UCSD-AML1 (cell line): Measurements from ENCODE around the gene SND1.

ENCODE experiments used
- DNase-seq: peaks from one replicate; lab custom pipeline; 2025; ENCODE audit not compliant: unreplicated experiment; lab: John Stamatoyannopoulos, UW

SND1 gene

DNA sequence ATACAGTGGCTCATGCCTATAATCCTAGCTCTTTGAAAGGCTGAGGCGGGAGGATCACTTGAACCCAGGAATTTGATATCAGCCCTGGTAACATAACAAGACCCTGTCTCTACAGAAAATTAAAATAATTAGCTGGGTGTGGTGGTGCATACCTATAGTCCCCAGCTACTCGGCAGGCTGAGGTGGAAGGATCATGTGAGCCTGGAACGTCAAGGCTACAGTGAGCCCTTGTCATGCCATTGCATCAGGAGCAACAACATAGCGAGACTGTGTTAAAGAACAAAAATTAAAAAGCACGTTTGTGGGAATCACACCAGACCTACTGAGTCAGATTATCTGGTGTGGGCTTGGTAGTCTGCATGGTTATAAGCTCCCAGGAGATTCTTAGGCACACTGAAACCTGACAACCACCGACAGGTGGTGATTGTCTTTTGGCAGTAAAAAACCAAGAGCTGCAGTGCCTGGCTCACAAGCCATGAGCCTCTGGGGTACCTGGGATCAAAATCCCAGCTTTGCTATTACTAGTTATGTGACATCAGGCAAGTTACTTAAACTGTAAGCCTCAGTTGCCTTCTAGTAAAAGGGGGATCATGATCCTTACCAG lies 146.9 kb downstream of the SND1 start:
- DNase-seq: no peak

DNA sequence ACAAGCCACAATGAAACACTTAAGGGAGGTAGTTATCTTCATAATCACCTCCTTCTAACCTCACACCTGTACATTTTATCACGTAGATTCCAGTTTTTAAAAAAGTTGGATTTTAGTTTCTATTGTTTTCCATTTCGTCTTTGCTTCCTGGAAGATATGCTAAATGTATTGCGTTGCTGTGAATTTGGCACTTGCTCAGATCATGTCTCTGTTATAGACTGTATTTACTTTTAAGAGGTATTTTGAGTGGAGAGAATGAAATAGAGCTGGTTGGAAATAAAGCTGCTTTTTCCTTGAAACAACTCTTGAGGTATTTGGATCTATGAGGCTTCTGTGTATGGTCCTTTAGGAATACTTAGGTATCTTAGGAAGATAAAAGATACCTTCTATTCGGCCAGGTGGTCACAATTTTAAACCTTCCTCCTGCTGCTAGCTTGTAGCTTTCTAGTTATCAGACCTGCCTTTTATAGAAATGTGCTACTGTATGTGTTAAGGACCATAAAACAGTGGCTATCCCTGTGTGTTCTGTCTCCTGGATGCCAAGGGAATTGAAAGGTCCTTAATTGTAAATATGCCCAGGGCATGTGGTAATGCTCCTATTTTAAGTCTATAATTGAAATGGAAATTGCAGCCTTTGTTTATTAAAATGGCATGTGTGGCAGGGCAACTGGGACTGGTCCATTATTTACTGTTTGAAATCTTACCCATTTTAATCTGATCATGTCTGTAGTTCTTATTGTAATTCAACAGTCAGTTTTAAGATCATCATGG lies 147.7 kb downstream of the SND1 start:
- DNase-seq: no peak

DNA sequence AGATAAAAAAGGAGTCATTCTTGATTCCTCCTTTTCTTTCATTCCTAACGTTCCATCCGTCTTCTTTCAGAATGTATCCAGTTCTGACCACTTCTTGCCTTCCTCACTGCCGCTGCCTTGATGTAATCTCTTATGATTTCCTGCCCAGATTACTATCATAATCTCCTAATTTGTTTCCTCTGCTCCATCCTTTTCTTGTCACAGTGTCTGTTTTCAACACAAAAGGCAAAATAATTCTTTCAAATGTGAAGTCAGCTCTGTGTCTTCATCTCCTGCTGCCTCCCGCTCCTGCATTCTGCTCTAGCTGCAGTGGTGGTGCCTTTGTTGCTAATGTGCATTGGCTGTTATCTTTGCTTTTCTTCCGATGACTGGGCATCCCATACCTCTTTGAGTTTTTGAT lies 150.9 kb downstream of the SND1 start:
- DNase-seq: no peak

DNA sequence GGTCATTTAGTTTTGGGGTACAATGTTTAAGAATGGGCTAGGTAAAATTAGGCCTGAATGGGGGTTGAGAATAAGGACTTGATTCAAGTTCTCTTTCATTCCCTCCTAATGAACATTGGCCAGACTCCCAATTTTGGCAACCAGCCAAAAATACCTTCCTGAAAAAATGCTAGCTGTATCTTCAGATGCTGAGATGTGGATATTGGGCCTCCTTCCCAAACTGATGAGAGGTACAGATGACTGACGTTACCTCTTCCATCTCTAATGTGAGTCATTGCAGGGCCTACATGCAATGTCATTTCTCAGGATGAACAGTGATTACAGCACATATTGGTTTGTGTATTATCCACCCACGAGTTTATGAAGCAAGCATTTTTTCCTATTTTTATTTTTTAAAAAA lies 151.6 kb downstream of the SND1 start:
- no peak for DNase-seq

DNA sequence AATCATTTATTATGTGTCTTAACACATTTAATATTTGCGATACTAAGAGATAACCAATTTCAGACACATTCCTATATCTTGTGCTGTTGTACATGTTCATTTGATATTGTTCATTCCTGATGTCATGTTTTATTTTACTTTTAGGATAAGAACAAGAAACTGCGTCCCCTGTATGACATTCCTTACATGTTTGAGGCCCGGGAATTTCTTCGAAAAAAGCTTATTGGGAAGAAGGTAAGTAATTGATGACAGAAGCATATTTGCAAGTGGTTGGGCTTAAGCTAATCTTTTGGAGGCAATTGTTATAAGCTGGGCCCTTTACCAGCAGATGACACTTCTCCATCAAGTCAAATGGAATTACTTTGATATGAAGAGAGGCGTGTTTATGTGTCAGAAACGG lies 155.3 kb downstream of the SND1 start:
- no peak for DNase-seq

DNA sequence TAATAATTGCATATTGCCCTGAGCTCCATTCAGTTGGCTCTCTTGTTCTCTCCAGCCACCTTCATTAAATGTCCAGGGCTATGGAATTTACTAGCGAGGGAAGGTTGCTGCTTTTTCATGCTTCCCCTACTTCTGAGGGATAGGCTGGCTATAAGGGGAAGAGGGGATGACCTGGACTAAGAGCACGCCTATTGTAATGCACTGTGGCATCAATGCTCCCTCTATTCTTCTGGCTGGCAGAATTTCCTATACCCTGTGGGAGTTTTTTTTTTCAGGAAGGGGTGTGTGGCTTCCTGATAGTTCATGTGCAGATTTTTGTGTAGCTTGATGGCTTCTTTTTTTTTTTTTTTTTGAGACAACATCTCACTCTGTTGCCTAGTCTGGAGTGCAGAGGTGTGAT lies 155.8 kb downstream of the SND1 start:
- DNase-seq: no peak

DNA sequence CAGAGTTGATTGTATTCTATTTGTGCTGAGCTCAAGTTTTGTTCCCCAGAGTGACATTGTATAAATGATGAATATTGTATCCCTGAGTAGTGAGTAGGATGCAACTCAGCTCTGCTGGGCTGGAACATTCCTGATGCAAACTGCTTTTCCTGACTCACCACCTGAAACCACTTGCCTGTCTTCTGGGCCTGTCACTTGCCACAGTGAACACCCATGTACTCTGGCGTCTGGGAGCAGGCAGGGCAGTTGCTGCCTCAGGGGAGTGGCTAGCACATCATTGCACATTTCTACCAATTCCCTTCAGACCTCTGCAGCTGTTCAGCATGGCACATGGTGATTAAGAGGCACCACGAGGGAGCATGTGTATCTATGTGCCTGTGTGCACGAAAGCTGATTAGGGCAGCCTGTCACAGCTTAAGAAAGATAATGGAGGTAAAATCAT lies 157.3 kb downstream of the SND1 start:
- no peak for DNase-seq

DNA sequence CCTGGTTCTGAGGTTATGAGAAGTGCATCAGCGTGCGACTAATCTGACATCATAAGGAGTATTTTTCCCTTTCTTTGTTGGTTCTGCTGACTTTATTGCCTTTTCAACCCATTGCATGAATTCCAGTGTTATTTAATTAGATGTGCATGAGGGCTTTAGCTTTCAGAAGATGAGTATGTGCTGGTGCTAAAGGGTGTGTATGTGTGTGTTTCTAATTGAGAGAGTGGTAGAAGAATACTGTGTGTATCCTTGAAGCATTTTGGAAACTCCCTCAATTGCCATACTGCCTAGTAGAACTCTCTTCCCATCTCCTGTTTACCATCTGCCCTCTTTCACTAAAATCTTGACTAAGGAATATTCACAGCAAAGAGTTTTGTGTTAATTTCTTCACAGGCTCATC lies 158.1 kb downstream of the SND1 start:
- DNase-seq: no peak

DNA sequence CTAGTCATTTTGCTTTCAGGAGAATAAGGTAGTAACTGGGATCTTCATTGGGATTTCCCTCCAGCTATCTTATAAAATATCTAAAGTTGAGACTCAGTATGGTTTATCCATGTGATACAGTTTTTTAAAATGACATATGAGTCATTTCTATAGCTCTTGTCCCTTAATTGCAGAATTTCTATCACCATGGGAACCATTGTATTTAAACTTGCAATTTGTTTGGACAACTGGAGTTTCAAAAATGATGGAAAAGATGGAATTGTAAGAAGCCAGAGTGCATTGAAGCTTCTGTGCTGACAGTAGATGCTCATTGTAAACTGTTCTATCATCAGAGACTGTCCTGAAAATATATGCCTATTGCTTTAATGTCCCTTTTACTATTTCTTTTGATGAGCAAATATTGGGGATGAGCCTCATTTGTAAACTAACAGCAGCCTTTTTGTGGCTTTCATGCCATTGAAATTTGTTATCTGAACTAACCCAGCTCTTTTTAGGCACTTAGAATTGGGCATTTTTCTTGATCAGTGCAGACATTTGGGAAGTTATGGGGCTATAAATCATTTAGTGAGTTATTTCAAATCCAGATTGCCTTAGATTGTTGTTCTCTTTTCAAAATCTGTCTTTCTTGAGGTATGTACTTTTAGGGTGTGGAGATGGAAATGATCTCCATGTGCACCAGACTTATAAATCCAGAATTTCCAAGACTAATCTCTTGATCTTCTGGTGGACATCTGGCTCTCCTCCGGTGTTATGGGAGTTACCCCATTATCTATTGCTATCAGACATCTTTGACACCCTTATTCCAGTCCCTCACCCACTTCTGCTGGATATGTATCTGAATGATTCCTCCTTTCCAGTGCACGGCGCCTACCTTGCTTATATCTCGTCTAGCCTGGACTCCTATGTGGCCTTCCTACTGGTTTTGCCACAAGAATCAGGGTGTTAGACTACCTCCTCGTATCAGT lies 159.0 kb downstream of the SND1 start:
- DNase-seq: no peak

DNA sequence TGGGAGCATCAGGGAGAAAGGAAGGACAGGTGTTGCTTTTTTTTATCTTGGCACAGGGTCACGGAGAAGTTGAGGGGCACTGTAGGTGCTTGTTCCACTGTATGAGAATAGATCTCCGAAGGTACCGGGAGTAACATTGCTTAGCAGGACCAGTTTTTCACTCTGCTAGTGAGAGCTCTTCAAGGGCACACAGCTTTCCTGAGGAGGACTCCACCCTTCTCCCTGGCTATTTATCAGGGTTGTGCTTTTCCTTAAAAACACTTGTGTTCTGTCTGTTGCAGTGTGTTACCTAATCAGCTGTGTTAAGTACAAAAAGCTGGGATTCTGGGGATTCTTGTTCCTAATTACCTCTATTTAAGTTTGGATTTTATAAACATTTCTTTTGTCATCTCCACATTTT lies 160.5 kb downstream of the SND1 start:
- DNase-seq: no peak

DNA sequence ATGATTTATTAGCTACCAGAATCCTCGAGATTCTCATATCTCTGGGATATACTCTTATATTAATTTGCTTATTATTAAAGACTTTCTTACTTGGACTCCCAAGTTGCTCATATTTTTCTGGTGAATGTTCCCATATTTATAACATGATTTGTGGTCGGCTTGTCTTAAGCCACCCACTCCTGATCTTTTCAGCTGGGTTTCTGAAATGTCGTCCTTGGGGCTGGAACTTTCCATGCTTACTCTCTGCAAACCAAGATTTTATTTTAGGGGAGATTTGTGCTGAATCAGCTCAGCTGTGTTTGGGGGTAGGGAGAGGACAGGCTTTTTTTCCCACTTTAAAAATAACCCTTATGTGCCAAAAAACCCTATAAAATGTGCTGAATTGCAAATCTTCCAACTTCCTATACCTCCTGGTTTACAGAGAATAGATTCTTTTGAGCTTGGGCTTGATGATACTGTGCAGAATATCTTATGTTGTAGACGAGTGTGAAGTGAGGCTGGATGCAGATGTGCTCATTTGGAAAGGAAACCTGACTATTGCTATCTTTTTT lies 162.1 kb downstream of the SND1 start:
- no peak for DNase-seq

DNA sequence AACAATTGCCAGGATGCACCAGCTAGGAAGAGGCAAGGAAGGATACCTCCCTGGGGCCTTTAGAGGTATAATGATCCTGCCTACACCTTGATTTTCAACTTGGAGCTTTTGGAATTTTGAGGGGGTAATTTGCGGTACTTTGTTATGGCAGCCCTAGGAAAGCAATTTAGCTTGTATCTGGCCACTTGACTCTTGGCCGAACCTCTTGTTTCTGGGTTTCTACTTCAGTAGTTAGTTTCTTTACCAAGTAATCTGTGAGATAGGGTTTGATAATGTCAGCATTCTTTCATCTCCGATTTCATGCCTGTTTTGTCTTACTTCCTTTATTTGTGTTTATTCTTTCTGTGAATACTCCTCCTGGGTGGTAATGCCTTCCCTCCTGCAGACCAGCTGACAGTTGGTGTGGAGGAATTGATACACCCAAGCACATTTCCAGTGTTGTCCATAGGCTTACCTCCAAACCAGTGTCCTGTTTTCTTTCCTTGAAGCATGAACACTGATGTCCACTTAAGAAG lies 163.7 kb downstream of the SND1 start:
- no peak for DNase-seq

DNA sequence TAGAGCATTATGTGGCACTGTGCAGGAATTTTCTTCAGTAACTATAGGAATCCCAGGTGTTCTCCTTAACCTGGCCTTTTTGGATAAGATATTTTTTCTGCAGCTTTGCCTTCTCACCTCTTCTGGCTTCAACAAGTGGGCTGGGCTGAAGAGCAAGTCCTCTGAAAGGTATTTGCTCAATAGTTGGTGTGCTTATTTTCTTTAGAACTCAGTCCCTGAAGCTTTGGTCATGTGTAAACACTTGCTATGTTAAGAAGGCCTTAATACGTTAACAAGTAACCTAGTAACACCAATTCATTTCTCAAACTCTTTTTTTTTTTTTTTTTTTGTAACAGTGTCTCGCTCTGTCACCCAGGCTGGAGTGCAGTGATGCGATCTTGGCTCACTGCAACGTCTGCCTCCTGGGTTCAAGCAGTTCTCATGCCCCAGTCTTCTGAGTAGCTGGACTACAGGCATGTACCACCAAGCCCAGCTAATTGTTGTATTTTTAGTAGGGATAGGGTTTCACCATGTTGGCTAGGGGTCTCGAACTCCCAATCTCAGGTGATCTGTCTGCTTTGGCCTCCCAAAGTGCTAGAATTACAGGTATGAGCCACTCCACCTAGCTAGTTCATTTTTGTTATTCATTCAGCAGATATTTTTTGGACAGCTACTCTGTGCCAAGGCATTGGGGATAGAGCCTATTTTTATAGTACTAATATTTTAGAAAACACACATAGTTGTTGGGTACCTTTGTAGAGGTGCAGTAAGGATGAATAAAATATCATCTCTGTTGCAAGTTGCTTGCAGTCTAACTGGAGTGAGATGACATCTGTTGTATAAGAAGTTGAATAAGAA lies 164.6 kb downstream of the SND1 start:
- DNase-seq: no peak

DNA sequence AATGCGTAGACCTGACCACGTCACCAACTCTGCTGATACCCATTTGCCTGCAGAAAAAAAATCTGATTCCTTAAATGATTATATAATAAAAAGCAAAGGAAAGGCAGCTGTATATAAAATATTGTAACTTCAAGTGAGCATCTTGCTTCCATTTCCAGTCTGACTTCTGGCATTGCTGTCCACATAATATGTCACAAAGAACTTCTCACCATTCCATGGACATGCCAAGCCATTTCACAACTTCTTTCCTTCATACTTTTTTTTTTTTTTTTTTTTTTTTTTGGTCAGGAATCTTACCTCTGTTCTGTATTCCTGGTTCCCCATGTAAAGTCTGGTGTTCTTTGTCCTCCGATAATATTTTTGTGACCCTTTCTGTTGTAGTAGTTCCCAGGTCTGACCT lies 165.5 kb downstream of the SND1 start:
- DNase-seq: no peak

DNA sequence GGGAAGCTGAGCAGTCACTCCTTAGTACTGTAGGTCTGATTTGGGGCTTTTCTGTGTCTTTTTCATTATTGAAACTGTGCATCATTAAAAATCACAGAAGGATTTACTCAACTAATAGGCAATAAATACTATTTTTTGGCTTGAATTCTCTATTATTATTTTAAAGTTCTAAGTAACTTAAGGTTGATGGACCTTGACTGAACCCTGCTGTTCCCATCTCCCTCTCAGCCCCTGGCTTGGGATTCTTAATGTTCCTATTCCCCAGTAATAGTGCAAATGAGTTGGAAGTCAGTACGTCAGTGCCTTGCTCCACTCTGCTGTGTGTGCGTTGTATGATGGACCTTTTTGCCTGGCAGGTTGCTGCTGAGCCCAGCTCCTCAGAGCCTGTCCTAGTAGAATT lies 166.3 kb downstream of the SND1 start:
- DNase-seq: no peak

DNA sequence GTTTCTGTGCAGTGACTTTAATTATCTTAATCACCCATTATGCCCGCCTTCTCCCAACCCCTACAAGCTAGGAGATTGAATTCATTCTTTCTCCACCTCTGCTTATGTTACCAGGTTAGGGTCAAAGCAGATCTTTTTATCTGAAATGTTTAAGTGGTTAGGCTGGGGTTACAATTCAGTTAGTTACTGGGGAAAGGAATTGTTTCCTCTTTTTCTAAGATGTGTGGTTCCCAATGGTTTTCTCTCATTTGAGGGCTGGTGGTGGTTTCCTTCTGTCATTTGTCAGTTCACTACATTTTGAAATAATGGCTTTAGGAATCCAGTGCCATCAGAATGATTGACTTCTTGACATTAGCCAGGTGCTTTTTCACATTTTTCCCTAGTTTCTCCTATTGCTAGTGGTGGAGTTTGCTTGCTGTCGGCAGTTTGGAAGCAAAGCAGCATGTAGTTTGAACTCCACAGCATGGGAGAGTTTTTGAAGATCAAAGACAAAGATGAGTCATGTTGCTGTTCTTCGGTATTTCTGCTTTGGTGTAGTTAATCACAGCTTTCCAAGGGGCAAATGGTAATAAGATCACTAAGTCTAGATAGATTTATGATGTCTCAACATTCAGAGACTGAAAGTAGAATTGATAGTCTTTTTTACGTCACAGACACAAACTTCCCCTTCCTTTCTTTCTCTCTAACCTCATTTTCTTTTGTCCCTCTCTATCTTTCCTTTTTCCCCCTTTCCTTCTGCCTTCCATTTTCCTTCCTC lies 168.2 kb downstream of the SND1 start:
- no peak for DNase-seq

DNA sequence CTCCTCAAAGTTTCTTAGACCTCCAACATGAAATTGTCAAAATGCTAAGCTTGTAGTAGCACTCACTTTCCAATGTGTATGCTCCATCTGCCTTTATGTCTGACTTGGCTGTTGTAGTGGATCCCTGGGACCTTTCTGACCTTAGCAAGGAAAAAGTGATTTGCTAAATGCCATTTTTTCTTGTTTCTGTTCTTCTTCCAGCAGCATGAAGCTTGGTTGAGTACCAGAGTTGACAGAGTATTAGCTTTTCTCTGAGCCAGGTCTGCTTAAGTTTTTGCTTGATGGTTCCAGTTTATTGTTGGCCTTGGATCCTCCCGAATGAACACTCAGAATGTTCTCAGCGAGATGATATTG lies 168.7 kb downstream of the SND1 start:
- DNase-seq: no peak

DNA sequence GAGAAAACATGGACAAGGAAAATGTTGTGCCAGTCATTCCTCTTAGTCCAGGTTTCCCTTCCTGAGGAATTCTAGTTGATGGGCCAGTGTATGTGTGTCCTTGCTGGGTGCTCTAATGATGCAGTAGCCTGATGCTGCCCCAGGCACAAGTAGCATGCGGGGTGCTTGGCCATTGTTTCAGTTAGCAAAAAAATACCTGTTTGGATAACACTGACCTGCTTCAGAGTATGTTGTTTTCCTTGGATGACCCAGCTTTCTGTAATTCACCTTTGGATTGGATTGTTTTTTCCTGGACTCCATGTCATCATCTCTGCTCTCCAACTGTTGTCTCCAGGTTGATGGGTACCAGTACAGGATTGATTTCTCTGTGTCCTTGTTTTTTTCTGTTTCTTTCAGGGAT lies 169.2 kb downstream of the SND1 start:
- no peak for DNase-seq

DNA sequence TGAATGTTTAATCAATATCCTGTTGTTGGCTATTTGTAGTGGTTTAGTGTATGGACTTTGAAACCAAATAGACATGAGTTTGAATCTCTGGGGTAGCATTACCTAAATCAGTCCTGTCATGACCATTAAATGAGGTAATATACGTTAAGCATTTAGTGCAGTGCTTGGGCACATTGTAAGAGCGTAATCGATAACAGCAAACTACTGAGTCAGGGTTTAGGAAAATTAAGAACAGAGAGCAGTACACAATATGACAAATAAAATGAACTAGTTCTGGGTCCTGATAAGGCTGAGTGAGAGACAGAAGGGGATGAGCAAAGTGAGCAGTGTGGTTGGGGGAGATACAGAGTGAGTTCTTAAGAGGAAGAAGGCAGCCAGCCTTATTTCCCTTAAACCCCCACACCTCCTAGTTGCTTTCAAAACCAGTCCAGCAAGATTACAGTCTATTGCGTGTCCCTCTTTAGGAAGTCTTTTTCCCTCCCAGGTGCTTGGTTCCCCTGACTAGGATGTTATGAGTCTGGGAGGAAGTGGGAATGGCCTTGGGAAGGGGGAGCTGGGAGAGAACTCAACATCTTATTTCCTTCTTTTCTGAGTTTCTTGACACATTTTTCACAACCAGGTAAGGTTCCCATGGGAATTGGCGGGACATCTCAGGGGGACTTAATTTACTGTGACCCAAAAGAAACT lies 171.0 kb downstream of the SND1 start:
- DNase-seq: no peak
